ENCODE data around the gene NOL9.

The NOL9 gene

GRCh38 chr1:6485168-6486101 is 68.9 kb downstream of the NOL9 start:
- no peak for DNase-seq

GRCh38 chr1:6484826-6485167 is 69.5 kb downstream of the NOL9 start:
- no peak for DNase-seq

GRCh38 chr1:6483761-6484117 is 70.6 kb downstream of the NOL9 start:
- no peak for DNase-seq

GRCh38 chr1:6483017-6483760 is 71.1 kb downstream of the NOL9 start:
- no peak for DNase-seq

- no peak for DNase-seq
These were observed 72.5 kb downstream of the NOL9 start for GRCh38 chr1:6481820-6482219.

GRCh38 chr1:6477039-6477820 is 77.1 kb downstream of the NOL9 start:
- DNase-seq = no peak

GRCh38 chr1:6476483-6476882 is 77.8 kb downstream of the NOL9 start:
- DNase-seq = no peak

GRCh38 chr1:6475381-6476133 is 78.8 kb downstream of the NOL9 start:
- DNase-seq = peak; percentile 92

- DNase-seq = no peak
These were observed 79.5 kb downstream of the NOL9 start for GRCh38 chr1:6474815-6475282.

- DNase-seq = no peak
These were observed 80.1 kb downstream of the NOL9 start for GRCh38 chr1:6473974-6474814.

GRCh38 chr1:6473156-6473555 is 81.2 kb downstream of the NOL9 start:
- no peak for DNase-seq

- no peak for DNase-seq
These were observed 81.9 kb downstream of the NOL9 start for GRCh38 chr1:6472391-6472790.

- no peak for DNase-seq
These were observed 82.3 kb downstream of the NOL9 start for GRCh38 chr1:6471970-6472368.

Data from activated CD8-positive, alpha-beta memory T cell treated with anti-CD3 and anti-CD28 coated beads, Interleukin-2, amount 50 U/mL, for 48 hours (primary cell).